AG10803 (cell line): Measurements from ENCODE around the gene IPO7.

Source experiments
- DNase-seq: peaks from one replicate; pipeline ENCODE4 v3.0.0; 2010; ENCODE audit warnings: low read depth
- H3K4me3 ChIP-seq: 2 replicates; pipeline ENCODE4 v1.5.1; 2011; ENCODE audit warnings: mild to moderate bottlenecking, low read length, control low read depth
- CTCF ChIP-seq: conservative IDR thresholded peaks from 2 replicates; pipeline ENCODE4 v1.5.1; 2011; ENCODE audit warnings: mild to moderate bottlenecking, low read length, control low read depth, inconsistent platforms

Gene IPO7

GRCh38 chr11:9473408-9473807 lies 89.0 kb downstream of the IPO7 start:
- no peak overlapping the region for H3K4me3 ChIP-seq
- TF ChIP-seq CTCF, result no peak
- DNase-seq, result no peak

DNA sequence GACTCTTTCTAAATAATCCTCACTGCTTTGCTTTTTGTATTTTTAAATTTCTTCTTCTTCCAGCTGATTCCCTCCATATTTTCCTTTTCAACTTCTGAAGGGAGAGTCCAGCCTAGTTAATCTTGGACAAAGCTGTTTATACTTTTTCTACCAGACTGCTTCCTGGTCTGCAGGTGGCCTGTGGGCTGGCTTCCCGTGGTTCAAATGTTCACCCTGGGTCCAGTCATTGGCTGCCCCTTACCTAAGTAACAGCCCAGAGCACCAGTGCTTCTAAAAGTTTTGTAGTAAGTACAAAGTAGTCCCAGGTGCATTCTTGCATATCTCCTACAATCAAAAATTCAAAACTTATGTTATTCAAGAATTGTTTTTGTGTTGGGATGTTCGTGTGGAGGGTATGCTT lies 95.4 kb downstream of the IPO7 start:
- DNase-seq, result no peak
- no peak for TF ChIP-seq CTCF
- H3K4me3 ChIP-seq, result no peak overlapping the region

- no peak for TF ChIP-seq CTCF
- DNase-seq, result peak; percentile 78
- H3K4me3 ChIP-seq, result peak overlapping the region; percentile 26
Measured at GRCh38 chr11:9489080-9489765, 104.8 kb downstream of the IPO7 start.

- no peak overlapping the region for H3K4me3 ChIP-seq
- no peak for TF ChIP-seq CTCF
- DNase-seq, result no peak
Measured at GRCh38 chr11:9490376-9490775, 105.9 kb downstream of the IPO7 start.

- no peak overlapping the region for H3K4me3 ChIP-seq
- peak; percentile 21 for DNase-seq
- no peak for TF ChIP-seq CTCF
Measured at GRCh38 chr11:9493492-9493891, 109.0 kb downstream of the IPO7 start.

DNA sequence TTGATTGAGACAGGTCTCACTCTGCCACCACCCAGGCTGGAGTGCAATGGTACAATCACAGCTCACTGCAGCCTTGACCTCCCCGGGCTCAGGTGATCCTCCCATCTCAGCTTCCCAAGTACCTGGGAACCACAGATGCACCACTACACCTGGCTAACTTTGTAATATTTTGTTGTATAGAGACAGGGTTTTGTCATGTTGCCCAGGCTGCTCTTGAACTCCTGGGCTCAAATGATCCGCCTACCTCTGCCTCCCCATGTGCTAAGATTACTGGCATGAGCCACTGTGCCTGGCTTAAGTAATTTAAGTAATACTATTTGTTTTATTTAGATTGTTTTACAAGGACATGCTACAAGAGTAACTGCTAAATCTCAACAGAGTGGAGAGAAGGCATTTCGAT lies 109.9 kb downstream of the IPO7 start:
- DNase-seq, result no peak
- TF ChIP-seq CTCF, result no peak
- H3K4me3 ChIP-seq, result no peak overlapping the region

GRCh38 chr11:9495803-9496514 lies 111.5 kb downstream of the IPO7 start:
- no peak for TF ChIP-seq CTCF
- no peak overlapping the region for H3K4me3 ChIP-seq

More at GRCh38 chr11:9495803-9496514, 111.5 kb downstream of the IPO7 start:
- DNase-seq, result no peak
